Amniotic epithelial cell (primary cell): ENCODE results near the gene RPTOR.
A peak's percentile ranks its signal among the peaks of the same experiment; 100 is the strongest.

Source experiments
- DNase-seq: peaks from one replicate; pipeline ENCODE4 v3.0.0-alpha.2; 2010; ENCODE audit warnings: low read depth

Gene RPTOR, protein sequence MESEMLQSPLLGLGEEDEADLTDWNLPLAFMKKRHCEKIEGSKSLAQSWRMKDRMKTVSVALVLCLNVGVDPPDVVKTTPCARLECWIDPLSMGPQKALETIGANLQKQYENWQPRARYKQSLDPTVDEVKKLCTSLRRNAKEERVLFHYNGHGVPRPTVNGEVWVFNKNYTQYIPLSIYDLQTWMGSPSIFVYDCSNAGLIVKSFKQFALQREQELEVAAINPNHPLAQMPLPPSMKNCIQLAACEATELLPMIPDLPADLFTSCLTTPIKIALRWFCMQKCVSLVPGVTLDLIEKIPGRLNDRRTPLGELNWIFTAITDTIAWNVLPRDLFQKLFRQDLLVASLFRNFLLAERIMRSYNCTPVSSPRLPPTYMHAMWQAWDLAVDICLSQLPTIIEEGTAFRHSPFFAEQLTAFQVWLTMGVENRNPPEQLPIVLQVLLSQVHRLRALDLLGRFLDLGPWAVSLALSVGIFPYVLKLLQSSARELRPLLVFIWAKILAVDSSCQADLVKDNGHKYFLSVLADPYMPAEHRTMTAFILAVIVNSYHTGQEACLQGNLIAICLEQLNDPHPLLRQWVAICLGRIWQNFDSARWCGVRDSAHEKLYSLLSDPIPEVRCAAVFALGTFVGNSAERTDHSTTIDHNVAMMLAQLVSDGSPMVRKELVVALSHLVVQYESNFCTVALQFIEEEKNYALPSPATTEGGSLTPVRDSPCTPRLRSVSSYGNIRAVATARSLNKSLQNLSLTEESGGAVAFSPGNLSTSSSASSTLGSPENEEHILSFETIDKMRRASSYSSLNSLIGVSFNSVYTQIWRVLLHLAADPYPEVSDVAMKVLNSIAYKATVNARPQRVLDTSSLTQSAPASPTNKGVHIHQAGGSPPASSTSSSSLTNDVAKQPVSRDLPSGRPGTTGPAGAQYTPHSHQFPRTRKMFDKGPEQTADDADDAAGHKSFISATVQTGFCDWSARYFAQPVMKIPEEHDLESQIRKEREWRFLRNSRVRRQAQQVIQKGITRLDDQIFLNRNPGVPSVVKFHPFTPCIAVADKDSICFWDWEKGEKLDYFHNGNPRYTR (N-terminal part only)

DNA sequence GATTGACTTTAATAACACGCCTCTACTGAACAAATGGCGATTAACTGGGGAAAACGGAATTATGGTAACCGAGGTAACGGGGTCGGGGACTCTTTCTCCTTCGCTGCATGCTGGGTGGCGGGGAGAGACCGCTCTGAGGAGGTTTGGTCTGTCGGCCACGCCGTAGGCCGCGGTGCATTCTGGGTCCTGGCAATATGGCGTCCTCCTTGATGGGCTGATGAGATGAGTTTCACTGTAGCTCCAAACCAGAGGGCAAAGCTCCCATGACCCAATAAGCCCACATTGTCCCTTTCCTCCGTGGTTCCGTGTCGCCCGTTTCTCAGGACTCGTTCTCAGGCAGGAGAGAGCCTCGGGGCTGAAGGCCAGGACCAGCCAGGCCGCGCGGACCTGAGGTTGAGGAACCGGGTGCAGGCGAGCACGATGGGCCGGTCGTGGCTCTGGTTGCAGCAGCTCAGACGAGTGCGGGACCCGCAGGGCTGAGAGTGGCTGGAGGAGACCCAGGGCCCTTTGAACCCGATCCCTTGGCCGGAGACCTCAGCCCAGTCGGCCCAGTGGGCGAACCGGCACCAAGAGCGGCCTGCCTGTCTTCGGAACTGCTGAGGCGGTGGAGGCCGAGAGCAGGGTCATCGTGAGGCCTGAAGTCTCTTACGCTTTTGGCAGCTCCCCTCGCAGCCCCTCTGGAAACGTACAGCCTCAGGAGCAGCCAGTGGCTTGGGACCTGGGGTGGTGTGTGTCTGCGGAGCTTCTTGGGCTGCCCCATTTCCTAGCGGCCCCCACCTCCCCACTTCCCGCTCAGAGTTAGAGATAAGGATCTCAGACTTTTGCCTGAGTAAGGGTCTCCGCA, at the start of gene RPTOR:
Gene RPTOR, plus strand, starts transcription at position 184 of the 844 bp plus-strand sequence. CDS start 792 bp downstream, outside the sequence.
- peak; percentile 87 for DNase-seq

- no peak for DNase-seq
These were observed 46.9 kb upstream of the RPTOR start for GRCh38 chr17:80497726-80498241.

DNA sequence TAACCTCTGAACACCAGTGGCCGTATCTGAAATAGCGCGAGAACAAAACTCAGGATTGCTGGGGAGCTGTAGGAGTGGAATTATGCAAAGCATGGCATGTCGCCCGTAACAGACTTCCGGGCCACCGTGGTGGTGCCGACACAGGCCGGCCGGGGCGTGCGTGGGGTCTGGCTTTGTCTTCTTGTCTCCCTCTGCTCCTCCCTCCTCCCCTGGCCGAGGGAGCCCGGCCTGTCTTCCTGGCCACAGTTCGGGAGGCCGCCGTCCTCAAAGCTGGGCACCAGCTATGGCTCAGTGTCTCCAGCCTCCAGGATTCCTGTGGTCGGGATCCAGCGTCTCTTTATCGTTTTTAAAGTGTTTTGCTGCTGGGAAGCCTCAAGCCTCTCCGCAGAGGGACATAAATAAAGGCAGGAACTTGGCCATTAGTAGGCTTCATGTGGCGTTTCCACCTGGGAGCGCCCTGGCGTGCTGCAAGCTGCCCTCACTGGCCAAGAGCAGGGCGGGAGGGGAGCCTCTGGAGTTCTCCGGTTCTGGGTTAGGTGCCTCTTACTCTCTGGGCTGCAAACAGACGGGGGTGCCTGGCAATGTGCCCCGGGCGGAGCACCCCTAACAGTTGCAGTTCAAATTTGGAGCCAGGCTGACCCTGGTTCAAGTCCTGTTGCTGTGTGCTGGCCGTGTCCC, 46.3 kb upstream of the RPTOR start:
- DNase-seq, result peak; percentile 55

- no peak for DNase-seq
These were observed 45.7 kb upstream of the RPTOR start for GRCh38 chr17:80498920-80499410.

DNA sequence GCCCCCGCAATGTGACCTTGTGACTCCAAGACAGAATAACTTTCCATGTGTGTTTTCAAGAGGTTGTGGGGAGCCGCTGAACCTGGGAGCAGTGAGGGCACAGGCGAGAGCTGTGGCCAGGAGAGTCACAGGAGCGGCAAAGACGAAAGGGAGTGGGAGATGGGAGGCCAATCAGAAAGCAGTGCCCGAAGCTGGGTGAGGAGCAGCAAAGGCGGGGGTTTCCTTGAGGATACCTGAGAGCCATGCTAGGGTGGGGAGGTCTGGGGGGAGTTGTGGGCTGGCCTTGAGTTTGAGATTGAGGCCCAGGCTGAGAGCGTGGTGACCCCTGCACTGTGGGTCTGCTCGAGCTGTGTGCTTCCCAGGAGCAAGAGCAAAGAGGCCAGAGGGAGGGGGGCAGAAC, 45.1 kb upstream of the RPTOR start:
- no peak for DNase-seq

GRCh38 chr17:80499961-80500665, 44.5 kb upstream of the RPTOR start:
- DNase-seq, result no peak

GRCh38 chr17:80501741-80502577, 42.7 kb upstream of the RPTOR start:
- peak; percentile 90 for DNase-seq

- DNase-seq, result no peak
These were observed 42.1 kb upstream of the RPTOR start for GRCh38 chr17:80502578-80502877.

DNA sequence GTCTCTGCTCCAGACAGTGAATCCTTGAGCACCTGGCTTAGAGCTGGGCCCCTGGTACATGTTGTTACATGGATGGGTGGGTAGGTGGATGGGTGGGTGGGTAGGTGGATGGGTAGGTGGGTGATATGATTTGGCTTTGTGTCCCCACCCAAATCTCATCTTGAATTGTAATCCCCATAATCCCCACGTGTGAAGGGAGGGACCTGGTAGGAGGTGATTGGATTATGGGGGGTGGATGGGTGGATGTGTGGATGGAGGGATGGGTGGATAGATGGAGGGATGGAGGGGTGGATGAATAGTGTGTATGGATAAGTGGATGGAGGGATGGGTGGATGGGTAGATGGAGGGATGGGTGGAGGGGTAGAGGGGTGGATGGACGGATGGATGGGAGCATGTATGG, 41.6 kb upstream of the RPTOR start:
- no peak for DNase-seq

DNA sequence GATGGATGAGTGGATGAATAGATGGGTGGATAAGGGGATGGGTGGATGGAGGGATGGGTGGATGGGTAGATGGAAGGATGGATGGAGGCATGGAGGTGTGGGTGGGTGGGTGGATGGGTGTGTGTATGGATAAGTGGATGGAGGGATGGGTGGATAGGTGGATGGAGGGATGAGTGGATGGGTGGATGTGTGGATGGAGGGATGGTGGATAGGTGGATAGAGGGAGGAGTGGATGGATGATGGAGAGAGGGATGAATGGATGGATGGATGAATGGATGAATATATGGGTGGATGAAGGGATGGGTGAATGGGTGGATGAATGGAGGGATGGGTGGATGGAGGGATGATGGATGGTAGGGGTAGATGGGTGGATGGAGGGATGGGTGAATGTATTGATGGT, 40.7 kb upstream of the RPTOR start:
- DNase-seq, result no peak

DNA sequence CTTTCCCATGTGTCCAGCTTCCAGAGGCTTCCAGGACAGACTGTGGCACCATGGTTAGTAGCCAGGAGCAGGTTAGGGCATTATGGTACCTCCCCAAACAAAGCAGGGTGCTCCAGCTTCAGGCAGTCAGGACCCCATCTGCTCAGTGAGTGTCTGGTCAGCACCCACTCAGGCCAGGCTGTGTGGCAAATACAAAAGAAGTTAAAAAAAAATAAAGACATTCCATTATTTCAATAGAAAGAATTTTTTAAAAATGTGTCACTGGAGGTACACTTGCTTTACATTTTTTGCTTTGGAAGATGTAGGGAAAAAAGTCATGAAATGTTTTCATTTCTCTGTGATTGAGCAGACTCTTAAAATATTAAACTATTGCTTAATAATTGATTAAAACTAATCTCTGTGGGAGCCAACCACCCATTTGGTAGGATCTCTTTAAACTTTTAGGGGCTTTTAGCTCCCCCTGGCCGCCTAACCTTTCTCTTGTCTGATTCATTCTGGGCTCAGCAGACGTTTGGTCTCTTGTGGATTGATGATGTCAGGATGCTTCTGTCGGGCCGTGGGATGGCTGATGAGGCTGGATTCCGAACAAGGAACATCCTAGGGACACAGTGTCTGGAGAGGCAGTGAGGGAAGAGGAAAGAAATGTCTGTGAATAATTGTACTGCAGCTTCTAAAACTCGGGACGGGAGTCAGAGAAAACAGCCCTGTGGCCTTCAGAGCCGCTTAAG, 39.8 kb upstream of the RPTOR start:
- peak; percentile 51 for DNase-seq

DNA sequence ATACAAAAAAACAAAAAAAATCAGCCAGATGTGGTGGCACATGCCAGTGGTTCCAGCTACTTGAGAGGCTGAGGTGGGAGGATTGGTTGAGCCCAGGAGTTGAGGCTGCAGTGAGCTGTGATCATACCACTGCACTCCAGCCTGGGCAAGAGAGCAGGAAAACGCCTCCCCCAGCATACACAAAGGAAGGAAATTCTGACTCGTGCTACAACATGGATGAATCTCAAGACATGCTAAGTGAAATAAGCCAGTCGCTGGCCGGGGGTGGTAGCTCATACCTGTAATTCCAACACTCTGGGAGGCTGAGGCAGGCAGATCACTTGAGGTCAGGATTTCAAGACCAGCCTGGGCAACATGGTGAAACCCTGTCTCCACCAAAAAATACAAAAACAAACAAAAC, 37.5 kb upstream of the RPTOR start:
- peak; percentile 15 for DNase-seq

DNA sequence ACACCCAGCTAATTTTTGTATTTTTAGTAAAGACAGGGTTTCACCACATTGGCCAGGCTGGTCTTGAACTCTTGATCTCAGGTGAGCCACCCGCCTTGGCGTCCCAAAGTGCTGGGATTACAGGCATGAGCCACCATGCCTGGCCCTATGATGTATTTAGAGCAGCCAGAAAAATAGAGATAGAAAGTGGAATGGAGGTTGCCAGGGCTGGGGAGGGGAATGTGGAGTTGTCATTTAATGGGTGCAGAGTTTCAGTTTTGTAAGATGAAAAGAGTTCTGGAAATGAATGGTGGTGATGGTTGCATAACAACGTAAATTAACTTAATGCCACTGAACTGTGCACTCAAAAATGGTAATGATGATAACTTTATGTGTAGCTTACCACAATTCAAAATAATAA, 36.7 kb upstream of the RPTOR start:
- no peak for DNase-seq

GRCh38 chr17:80509311-80509710, 35.3 kb upstream of the RPTOR start:
- DNase-seq, result no peak

GRCh38 chr17:80510132-80510531, 34.5 kb upstream of the RPTOR start:
- no peak for DNase-seq

DNA sequence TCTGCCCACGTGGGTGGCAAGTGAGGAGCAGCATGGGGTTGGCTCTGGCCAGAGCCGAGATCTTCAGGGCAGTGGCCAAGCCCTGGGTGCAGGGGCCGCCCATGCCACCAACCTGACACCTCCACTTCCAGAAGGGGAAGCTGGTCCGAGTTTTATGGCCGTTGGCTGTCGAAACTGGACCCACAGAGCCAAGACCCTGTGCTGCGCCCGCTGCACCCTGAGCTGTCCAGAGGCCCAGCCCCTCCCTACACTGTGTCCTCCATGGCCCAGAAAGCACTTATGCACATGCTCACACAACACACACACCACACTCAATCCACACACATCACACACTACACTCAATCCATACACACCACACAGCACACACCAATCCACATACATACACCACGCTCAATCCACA, 33.9 kb upstream of the RPTOR start:
- no peak for DNase-seq

GRCh38 chr17:80511222-80512180, 33.1 kb upstream of the RPTOR start:
- no peak for DNase-seq

DNA sequence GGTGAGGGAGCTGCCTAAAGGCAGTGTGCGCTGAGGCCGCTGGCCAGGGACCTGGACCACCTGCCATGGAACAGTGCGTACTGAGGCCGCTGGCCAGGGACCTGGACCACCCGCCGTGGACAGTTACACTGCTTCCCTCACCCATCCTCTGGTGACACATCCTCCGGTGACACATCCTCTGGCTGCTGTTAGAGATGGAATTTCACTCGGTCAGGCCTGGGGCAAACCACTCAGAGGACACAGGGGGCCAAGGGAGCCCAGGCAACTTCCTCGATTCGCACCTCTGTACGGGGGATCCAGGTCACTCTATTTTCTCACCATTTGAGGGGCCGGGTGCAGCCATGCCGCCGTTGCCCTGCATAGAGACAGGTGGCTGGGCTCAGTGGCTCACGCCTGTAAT, 32.4 kb upstream of the RPTOR start:
- DNase-seq, result peak; percentile 28
